Heart right ventricle (tissue), 16 donors: ENCODE results near the gene LRRC8B. TPM values are rescaled to one million over a fixed set of nuclear protein-coding genes. Genes with fewer than 3 reads are reported as not detected.

ENCODE experiments used
- ATAC-seq, 8 donors: fragments of 200-7000 bp; cut with Tn5 transposase; one replicate each; pipeline ENCODE4 v1.9.1; 2020; ENCODE audit warnings: mild to moderate bottlenecking in 8 of 8, moderate library complexity in 8 of 8, moderate number of reproducible peaks in 1 of 8
- DNase-seq, 2 donors: peaks; one replicate each; pipeline ENCODE4 v3.0.0-alpha.2; 2020
- H3K27ac ChIP-seq, 10 donors: fragments of 200-600 bp; sonication (generic) in 2 of 10; one replicate each; pipeline versions ENCODE4 v1.5.0 to v1.8.0; 2020 to 2022; ENCODE audit warnings: mild to moderate bottlenecking in 3 of 10
- H3K27me3 ChIP-seq, 7 donors: fragments of 200-600 bp; one replicate each; pipeline ENCODE4 v1.8.0; 2021 to 2022; ENCODE audit warnings: mild to moderate bottlenecking in 2 of 7
- H3K36me3 ChIP-seq, 9 donors: fragments of 200-600 bp; sonication (generic) in 1 of 9; one replicate each; pipeline versions ENCODE4 v1.5.0 to v1.8.0; 2020 to 2022; ENCODE audit warnings: mild to moderate bottlenecking in 2 of 9
- H3K4me1 ChIP-seq, 9 donors: fragments of 200-600 bp; sonication (generic) in 1 of 9; one replicate each; pipeline versions ENCODE4 v1.5.0 to v1.8.0; 2020 to 2022; ENCODE audit warnings: mild to moderate bottlenecking in 4 of 9
- H3K4me3 ChIP-seq, 10 donors: fragments of 200-600 bp; sonication (generic) in 2 of 10; one replicate each; pipeline versions ENCODE4 v1.5.0 to v1.8.0; 2020 to 2022; ENCODE audit warnings: mild to moderate bottlenecking in 7 of 10, moderate library complexity in 2 of 10
- H3K9me3 ChIP-seq, 11 donors: fragments of 200-600 bp in 10 of 11; sonication (generic) in 2 of 11; one replicate each; pipeline versions ENCODE4 v1.5.0 to v1.8.0; 2013 to 2022; ENCODE audit warnings: mild to moderate bottlenecking in 2 of 11, control low read depth in 1 of 11, moderate library complexity in 1 of 11
- CTCF ChIP-seq, 9 donors: fragments of 200-600 bp; sonication (generic) in 2 of 9; IDR thresholded peaks; one replicate each; pipeline versions ENCODE4 v1.5.0 to v1.8.0; 2021 to 2022; ENCODE audit warnings: antibody characterized with exemption in 9 of 9, mild to moderate bottlenecking in 5 of 9, moderate library complexity in 1 of 9
- WGBS, 2 donors: extraction: QIAGEN DNeasy Blood & Tissue Kit; methylation state at CpG; one replicate each; pipeline ENCODE4 v1.1.7; 2013; ENCODE audit warnings: inconsistent platforms in 1 of 2; 5-methylcytosine and 5-hydroxymethylcytosine counted together
- intact Hi-C, 10 donors: fragments of 100-400 bp; cut with DNase I; formaldehyde crosslinking; loops; one replicate each; pipeline versions ENCODE4 v1.11.1 to v1.14.2; 2022
- polyA plus RNA-seq, 2 donors: library from polyadenylated mRNA; stranded (reverse); fragments of 200-250 nt; gene quantifications; one replicate each; pipeline ENCODE4 v1.2.3, GENCODE V29; 2013
- total RNA-seq, 10 donors: library from RNA; stranded (reverse); fragmentation: NEBNext Ultra II Directional in 3 of 10; extraction: Animal tissue kit (Norgen Biotek cat#: 25700) in 3 of 10; gene quantifications; one replicate each; pipeline versions ENCODE4 v1.2.1 to v1.2.4, GENCODE V29; 2021 to 2023
- donor health status: Arrhythmogenic right ventricular cardiomyopathy.
- donor health status: ischemic (EF 13 %, LVEDD 7.1; RV severe dilation, severe dysfunction).
- donor health status: healthy with polysubstance abuse.
- donor health status: DM: no; HTN: yes; CAD: no.
- donor health status: DM: no; HTN: no; CAD: no.
- donor health status: ischemic (EF 25% LVEDD 6.9; RV normal size, moderate dysfunction).
- donor health status: ischemic (EF 25% LVEDD 5.7; RV mildly dilated, moderate dysfunction).
- donor health status: healthy.
- donor health status: DM: yes; HTN: yes; CAD: no.
- donor health status: Ischemic cardiomyopathy.
- donor health status: ischemic (EF 35%, LVEDD 5.7; RV mildly dilated, moderate dysfunction).
- donor health status: nonischemic (EF 11% LVEDD 7.7; RV severe dilation, severe dysfunction).
- donor health status: DM: yes; HTN: yes; CAD: no.
- donor health status: PGD.
- donor health status: ischemic (EF 29% LVEDD 5.4; RV normal size, mild dysfunction).
- donor health status: nonischemic (EF 23%, LVEDD 6.1; RV moderate dilation, normal function).

Gene LRRC8B
- total and polyA plus RNA-seq, 12 donors = 1.7 to 6.6 (median 4.2) TPM

GRCh38 chr1:89608319-89608983 lies 83.8 kb downstream of the LRRC8B start:
- Histone ChIP-seq H3K27ac (peak overlapping the region; percentile 13 to 83 (median 72)), H3K36me3 (no peaks in the 10 kb centered on the region), H3K4me1 (peaks cover 11 to 73% (median 60%) of the 10 kb centered on the region in 9 donors), H3K4me3 (no peak overlapping the region), H3K27me3 (no peaks in the 10 kb centered on the region), H3K9me3 (no peaks in the 10 kb centered on the region)
- intact Hi-C loops = loop anchor here in 4 of 10 donors (5.0 to 10.0 kb wide), 3 partner anchors 84 to 611 kb away; partner anchors contain the start of gene LRRC8B (in 1 of the 4)
- peak; percentile 73 to 91 (median 80) for ATAC-seq
- peak in 1 of 2 donors; percentile 64 for DNase-seq
- WGBS, 2 donors = 54 to 66% methylated on average over 9 of the region's 9 CpGs
- no peak for TF ChIP-seq CTCF (IDR thresholded peaks at IDR 0.05)

DNA sequence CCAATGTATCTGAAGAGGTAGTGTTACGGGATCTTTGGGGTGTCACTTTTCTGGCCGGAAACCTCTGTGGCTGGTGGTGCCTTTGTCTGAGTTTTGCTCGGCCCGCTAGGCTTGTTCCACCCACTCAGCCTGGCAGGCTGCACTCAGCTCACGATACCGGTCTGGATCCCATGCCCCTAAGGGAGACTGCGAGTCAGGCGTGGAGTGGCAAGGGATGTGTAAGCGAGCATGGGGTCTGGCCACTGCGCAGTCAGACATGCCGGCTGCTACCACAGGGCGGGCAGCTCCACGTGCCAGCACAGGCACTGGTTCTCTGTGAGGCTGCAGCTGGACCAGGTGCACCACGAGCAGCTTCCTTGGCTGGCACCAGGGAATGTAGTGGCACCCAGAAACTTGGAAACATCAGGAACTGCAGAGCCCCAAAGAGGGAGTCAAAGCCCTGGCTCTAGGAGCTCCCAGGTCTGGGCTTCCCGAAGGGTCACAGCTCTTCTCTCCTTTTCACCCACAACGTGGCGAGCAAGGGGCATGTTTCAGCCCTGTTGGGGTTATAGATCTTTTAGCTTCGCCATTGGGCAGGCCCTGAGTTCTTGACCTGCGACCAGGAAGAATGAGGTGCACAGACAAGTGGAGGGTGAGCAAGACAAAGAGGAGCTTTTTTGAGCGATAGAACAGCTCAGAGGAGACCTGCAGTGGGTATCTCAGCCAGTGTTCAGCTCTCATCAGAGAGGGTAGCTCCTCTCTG lies 84.5 kb downstream of the LRRC8B start:
- intact Hi-C loops = loop anchor here in 4 of 10 donors (5.0 to 10.0 kb wide), 3 partner anchors 84 to 612 kb away; partner anchors contain the start of gene LRRC8B (in 1 of the 4)

GRCh38 chr1:89609781-89610456 lies 85.3 kb downstream of the LRRC8B start:
- H3K4me1 ChIP-seq = peaks cover 11 to 69% (median 47%) of the 10 kb centered on the region in 9 donors
- ATAC-seq (peak; percentile 9 to 65 (median 25)), DNase-seq (peak in 1 of 2 donors; percentile 25)
- no peaks in the 10 kb centered on the region for H3K27me3 ChIP-seq
- 63 to 69% methylated on average over 14 of the region's 14 CpGs for WGBS, 2 donors
- intact Hi-C loops = loop anchor here in 4 of 10 donors (5.0 to 10.0 kb wide), 3 partner anchors 85 to 613 kb away; partner anchors contain the start of gene LRRC8B (in 1 of the 4)
- no peak for TF ChIP-seq CTCF (IDR thresholded peaks at IDR 0.05)
- H3K4me3 ChIP-seq = no peak overlapping the region
- H3K27ac ChIP-seq = peak overlapping the region in 9 of 10 donors; percentile 27 to 83 (median 72)
- no peaks in the 10 kb centered on the region for H3K9me3 ChIP-seq
- H3K36me3 ChIP-seq = no peaks in the 10 kb centered on the region

More for the DNA sequence above, 84.5 kb downstream of the LRRC8B start:
- no peak for TF ChIP-seq CTCF (IDR thresholded peaks at IDR 0.05)
- Histone ChIP-seq H3K36me3 (no peaks in the 10 kb centered on the region), H3K9me3 (no peaks in the 10 kb centered on the region), H3K4me1 (peaks cover 11 to 69% (median 54%) of the 10 kb centered on the region in 9 donors), H3K27me3 (no peaks in the 10 kb centered on the region), H3K27ac (peak overlapping the region in 9 of 10 donors; percentile 13 to 83 (median 72)), H3K4me3 (peak overlapping the region in 1 of 10 donors; percentile 10)
- ATAC-seq (peak in 2 of 8 donors; percentile 11 to 25), DNase-seq (no peak)
- WGBS, 2 donors = 87 to 90% methylated on average over 20 of the region's 20 CpGs
